ENCODE data around the gene RAP1GAP2. TPM values are rescaled to one million over a fixed set of nuclear protein-coding genes. Genes with fewer than 3 reads are reported as not detected.

RAP1GAP2 gene
- not detected for total RNA-seq

DNA sequence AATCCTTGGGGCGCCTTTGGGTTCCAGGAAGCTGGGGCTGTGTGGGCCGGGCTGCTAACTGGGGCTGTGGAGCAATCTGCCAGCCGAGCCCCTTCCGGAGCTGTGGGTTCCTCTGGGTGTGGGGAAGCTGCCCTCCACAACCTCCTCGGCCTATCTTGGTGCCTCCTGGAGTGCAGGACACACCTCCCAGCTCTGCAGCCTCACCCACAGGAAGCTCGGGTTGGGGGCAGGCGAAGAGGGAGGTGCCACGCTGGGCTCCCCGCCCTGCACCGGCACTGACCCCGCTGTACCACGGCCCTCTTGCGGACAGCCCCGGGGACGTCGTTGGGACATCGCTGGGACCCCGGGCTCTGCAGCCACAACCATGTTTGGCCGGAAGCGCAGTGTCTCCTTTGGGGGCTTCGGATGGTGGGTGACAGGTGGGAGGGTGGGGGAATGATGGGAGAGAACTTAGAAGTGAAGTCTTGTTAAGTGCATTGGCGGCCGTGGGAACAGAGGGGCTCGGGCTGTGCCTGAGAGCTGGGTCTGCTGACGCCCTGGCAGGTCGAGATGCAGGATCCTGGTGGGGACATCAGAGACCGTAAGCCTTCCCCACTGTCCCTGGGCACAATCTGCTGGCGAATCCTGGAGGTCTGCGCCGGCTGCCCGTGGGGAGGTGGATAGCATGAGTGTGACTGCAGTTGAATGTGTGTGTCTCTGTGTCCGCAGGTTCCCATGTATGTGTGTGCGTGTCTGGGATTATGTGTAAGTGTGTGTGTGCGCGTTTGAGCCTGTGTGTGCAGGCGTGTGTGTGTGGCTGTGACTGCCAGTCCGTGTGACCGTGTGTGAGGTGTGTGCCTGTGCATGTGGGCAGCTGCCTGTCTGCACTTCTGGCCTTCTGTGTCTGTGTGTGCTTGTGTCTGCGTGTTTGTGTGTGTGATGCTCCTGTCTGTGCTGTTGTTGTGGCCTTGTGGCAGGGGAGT, at the start of gene RAP1GAP2:
RAP1GAP2 (plus strand) TSS at position 275 of the 962 bp plus-strand sequence; CDS start at position 365, 90 bp downstream.
- H3K27ac Mint-ChIP-seq = no peak within 1 kb of the TSS
- H3K36me3 Mint-ChIP-seq = peaks cover 3% of the 10 kb centered on the region
- H3K4me3 Mint-ChIP-seq = peak within 1 kb of the TSS; percentile 1
- H3K9me3 Mint-ChIP-seq = no peaks in the 10 kb centered on the region
- peak; percentile 37 for DNase-seq
- peaks cover 74% of the 10 kb centered on the region for H3K27me3 Mint-ChIP-seq
- H3K4me1 Mint-ChIP-seq = peaks cover 57% of the 10 kb centered on the region

GRCh38 chr17:2749058-2749783, 47.0 kb upstream of the RAP1GAP2 start, which contains the start of gene CCDC92B:
Gene CCDC92B (minus strand): TSS chr17:2749652. CDS start chr17:2735145, 14,507 bp downstream.
- no peak for DNase-seq
- H3K4me3 Mint-ChIP-seq = no peak within 1 kb of the TSS
- peaks cover 1% of the 10 kb centered on the region for H3K36me3 Mint-ChIP-seq
- no peak within 1 kb of the TSS for H3K27ac Mint-ChIP-seq
- H3K27me3 Mint-ChIP-seq = peaks cover 76% of the 10 kb centered on the region
- H3K9me3 Mint-ChIP-seq = no peaks in the 10 kb centered on the region
- H3K4me1 Mint-ChIP-seq = no peaks in the 10 kb centered on the region

GRCh38 chr17:2749784-2750181, 46.5 kb upstream of the RAP1GAP2 start:
- Mint-ChIP-seq H3K36me3 (peaks cover 1% of the 10 kb centered on the region), H3K27me3 (peaks cover 77% of the 10 kb centered on the region), H3K4me1 (no peaks in the 10 kb centered on the region), H3K9me3 (no peaks in the 10 kb centered on the region), H3K27ac (no peak overlapping the region), H3K4me3 (no peak overlapping the region)
- peak; percentile 83 for DNase-seq

GRCh38 chr17:2750721-2751120, 45.5 kb upstream of the RAP1GAP2 start:
- H3K27me3 Mint-ChIP-seq = peaks cover 74% of the 10 kb centered on the region
- no peak overlapping the region for H3K4me3 Mint-ChIP-seq
- no peaks in the 10 kb centered on the region for H3K4me1 Mint-ChIP-seq
- no peak for DNase-seq
- H3K9me3 Mint-ChIP-seq = no peaks in the 10 kb centered on the region
- peaks cover 1% of the 10 kb centered on the region for H3K36me3 Mint-ChIP-seq
- H3K27ac Mint-ChIP-seq = no peak overlapping the region

DNA sequence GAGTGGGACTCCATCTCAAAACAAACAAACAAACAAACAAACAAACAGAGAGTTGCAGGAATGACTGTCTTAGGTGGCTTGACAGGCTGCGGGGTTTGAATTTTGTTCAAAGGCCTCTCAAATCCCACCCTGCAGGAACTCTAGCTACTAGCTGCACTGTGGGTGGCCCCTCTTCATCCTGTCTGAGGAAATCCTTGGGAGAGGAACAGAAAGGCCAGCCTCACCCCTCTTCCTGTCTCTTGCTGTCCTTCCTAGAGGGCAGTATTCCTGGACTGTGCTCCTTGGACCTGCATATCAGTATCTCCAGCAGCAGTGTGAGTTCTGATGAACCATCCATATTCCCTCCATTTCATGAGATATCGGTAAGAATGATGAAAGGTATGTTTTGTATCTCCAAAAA, 44.7 kb upstream of the RAP1GAP2 start:
- no peaks in the 10 kb centered on the region for H3K9me3 Mint-ChIP-seq
- DNase-seq = no peak
- H3K27me3 Mint-ChIP-seq = peaks cover 78% of the 10 kb centered on the region
- no peaks in the 10 kb centered on the region for H3K4me1 Mint-ChIP-seq
- H3K4me3 Mint-ChIP-seq = no peak overlapping the region
- no peaks in the 10 kb centered on the region for H3K36me3 Mint-ChIP-seq
- H3K27ac Mint-ChIP-seq = no peak overlapping the region

DNA sequence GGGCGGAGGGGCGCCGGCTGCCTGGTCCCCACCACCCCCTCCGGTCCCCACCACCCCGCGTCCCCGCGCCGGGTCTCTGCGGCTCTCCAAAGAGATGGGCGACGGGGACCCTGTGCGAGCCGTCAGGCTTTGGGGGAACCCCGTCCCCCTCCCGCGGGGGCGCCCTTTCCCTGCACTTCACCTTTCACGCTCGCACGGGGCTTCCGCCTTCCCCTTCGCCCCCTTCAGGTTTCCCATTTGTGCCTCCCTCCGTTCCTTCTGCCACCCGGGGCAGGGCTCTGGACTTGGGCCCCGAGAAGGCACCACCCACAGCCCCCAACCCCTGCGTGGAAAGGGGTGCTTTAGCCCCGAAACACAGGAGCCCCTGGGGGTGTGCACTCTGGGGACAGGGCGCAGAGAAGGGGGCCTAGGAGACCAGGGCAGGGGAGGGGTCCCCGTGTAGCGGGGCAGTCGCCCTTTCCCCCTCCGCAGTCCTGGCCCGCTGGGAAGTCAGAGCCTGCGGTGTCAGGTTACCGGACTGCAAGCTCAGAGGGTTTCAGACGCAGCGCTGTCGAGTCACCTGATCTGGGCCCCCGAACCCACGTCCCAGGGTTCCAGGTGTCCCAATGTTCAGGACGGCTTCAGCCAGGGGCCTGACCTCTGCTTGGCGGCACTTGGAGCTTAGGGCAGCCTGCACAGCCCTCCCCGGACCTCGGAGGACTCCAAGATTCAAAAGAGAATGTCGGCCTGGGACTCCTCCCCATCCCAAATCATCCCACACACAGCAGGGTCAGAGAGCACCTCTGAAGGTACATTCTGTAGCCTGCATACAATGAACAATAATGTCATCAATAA, 40.1 kb upstream of the RAP1GAP2 start:
- DNase-seq = no peak
- H3K27me3 Mint-ChIP-seq = peaks cover 85% of the 10 kb centered on the region
- H3K36me3 Mint-ChIP-seq = no peaks in the 10 kb centered on the region
- no peaks in the 10 kb centered on the region for H3K4me1 Mint-ChIP-seq
- peak overlapping the region; percentile 42 for H3K4me3 Mint-ChIP-seq
- H3K9me3 Mint-ChIP-seq = no peaks in the 10 kb centered on the region
- H3K27ac Mint-ChIP-seq = no peak overlapping the region

DNA sequence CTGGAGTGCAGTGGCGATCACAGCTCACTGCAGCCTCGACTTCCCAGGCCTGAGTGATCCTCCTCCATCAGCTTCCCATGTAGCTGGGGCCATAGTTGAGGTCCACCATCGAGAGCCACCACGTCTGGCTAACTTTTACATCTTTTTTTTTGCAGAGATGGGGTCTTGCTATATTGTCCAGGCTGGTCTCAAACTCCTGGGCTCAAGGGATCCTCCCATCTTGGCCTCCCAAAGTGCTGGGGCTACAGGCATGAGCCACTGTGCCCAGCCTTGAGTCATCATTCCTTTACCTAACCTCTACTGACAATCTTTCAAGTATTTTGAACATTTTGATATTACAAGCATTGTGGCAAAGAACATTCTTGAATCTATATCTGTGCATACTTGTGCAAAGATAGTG, 37.4 kb upstream of the RAP1GAP2 start:
- Mint-ChIP-seq H3K9me3 (no peaks in the 10 kb centered on the region), H3K27me3 (peaks cover 80% of the 10 kb centered on the region), H3K27ac (no peak overlapping the region), H3K36me3 (no peaks in the 10 kb centered on the region), H3K4me1 (no peaks in the 10 kb centered on the region), H3K4me3 (no peak overlapping the region)
- no peak for DNase-seq

GRCh38 chr17:2770129-2770528, 26.1 kb upstream of the RAP1GAP2 start:
- Mint-ChIP-seq H3K9me3 (no peaks in the 10 kb centered on the region), H3K4me1 (no peaks in the 10 kb centered on the region), H3K36me3 (no peaks in the 10 kb centered on the region), H3K4me3 (no peak overlapping the region), H3K27ac (no peak overlapping the region), H3K27me3 (peaks cover 42% of the 10 kb centered on the region)
- DNase-seq = no peak

DNA sequence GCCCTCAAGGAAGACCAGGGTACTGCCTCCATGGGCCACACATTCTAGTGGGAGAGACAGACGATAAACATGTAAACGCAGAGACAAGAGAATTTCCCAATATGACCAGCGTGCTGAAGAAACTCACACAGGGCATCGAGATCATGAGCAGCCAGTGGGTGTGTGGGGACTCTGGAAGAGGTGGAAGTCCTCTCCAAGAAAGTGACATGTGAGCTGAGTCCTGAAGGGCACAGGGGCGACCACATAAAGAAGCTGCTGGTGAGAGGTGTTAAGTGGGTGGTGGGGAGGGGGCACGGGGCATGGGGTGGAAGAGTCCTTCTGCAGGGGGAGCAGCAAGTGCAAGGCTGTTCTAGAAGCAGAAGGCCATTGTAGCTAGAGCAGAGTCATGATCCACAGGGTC, 21.0 kb upstream of the RAP1GAP2 start:
- Mint-ChIP-seq H3K27me3 (peaks cover 70% of the 10 kb centered on the region), H3K9me3 (no peaks in the 10 kb centered on the region), H3K4me3 (no peak overlapping the region), H3K36me3 (no peaks in the 10 kb centered on the region), H3K4me1 (peaks cover 4% of the 10 kb centered on the region), H3K27ac (no peak overlapping the region)
- DNase-seq = no peak

DNA sequence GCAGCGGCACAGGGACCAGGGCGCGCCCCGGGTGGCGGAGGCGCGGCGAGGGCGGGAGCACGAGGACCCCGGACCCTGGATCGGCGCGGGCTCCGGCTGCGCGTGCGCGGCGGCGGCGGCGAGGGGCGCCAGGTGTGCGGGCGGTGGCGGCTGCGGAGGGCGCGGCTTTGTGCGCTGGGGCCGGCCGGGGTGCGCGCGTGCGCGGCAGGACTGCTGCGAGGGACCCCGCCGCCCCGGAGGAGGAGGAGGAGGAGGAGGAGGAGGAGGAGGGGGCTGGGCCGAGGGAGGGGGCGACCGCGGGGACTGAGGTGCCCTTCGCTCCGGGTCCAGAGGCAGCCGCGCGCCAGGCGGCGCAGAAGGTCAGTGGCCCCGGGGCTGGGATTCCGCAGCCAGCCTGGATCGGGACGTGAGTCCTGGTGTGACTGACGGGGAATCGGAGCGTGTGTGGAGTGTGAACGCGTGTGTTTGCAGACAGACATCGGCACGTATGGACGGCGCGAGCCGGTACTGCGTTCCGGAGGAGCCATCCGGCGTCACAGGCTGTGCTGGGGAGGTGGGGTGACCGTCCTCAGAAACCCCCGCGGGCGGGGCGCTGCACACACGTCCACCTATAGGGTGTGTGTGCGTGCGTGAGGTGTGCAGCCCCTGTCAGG, 19.5 kb upstream of the RAP1GAP2 start:
- H3K4me3 Mint-ChIP-seq = peak overlapping the region; percentile 25
- H3K27ac Mint-ChIP-seq = no peak overlapping the region
- no peaks in the 10 kb centered on the region for H3K36me3 Mint-ChIP-seq
- H3K27me3 Mint-ChIP-seq = peaks cover 67% of the 10 kb centered on the region
- peak; percentile 24 for DNase-seq
- H3K9me3 Mint-ChIP-seq = no peaks in the 10 kb centered on the region
- peaks cover 4% of the 10 kb centered on the region for H3K4me1 Mint-ChIP-seq

DNA sequence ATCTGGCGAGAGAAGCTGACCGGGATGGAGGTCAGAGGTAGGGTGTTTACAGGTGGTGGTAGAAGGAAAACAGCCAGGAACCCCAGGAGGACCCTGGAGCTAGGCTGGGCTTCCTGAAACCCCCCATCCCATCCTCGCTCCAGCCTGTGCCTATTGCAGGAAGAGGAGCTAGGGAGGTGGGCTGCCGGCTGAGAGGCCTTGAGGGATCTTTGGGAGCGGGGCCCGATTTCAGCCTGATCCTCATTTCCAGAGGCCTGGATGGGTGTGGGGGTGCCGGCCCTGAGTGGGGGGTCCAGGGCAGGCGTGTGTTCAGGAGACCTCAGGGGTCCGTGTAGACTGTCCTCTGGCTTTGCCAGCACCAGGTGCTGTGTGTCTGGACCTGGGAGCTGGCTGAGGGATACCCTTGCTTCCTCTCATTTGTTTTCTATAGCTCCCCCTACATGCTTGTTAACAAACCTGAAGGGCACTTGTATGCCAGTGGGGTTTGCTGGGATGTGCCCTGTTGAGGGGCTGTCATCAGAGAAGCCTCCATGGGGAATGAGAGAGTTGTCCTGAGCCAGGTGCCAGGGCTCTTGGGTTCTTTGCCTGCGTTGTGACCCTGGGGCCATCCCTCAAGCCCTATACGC, 18.9 kb upstream of the RAP1GAP2 start:
- no peaks in the 10 kb centered on the region for H3K36me3 Mint-ChIP-seq
- H3K27ac Mint-ChIP-seq = no peak overlapping the region
- peak overlapping the region; percentile 25 for H3K4me3 Mint-ChIP-seq
- H3K9me3 Mint-ChIP-seq = no peaks in the 10 kb centered on the region
- peaks cover 4% of the 10 kb centered on the region for H3K4me1 Mint-ChIP-seq
- no peak for DNase-seq
- H3K27me3 Mint-ChIP-seq = peaks cover 67% of the 10 kb centered on the region

GRCh38 chr17:2778489-2778888, 17.7 kb upstream of the RAP1GAP2 start:
- Mint-ChIP-seq H3K4me1 (peaks cover 4% of the 10 kb centered on the region), H3K36me3 (no peaks in the 10 kb centered on the region), H3K9me3 (no peaks in the 10 kb centered on the region), H3K27ac (no peak overlapping the region), H3K27me3 (peaks cover 57% of the 10 kb centered on the region), H3K4me3 (no peak overlapping the region)
- no peak for DNase-seq

DNA sequence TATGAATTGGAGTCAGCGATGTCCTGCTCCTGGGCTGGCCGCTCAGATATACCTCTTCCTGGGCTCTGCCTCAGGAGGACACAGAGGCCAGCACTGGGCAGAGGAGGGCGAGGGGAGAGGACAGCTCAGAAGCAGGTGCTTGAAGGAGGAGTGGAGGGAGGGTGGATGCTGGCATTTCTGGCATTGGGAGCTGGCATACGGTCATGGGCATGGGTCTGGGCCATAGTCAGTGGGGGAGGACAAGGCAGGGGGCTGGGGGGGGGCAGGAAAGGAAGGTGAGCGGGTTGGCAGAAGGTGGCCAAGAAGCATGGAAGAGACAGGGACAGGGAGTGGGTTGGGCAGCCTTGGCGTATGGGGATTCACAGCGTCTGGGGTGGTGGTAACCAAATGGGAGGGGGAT, 16.7 kb upstream of the RAP1GAP2 start:
- no peaks in the 10 kb centered on the region for H3K36me3 Mint-ChIP-seq
- H3K4me3 Mint-ChIP-seq = no peak overlapping the region
- H3K9me3 Mint-ChIP-seq = no peaks in the 10 kb centered on the region
- no peak for DNase-seq
- no peak overlapping the region for H3K27ac Mint-ChIP-seq
- H3K27me3 Mint-ChIP-seq = peaks cover 49% of the 10 kb centered on the region
- H3K4me1 Mint-ChIP-seq = peaks cover 4% of the 10 kb centered on the region

- Mint-ChIP-seq H3K27me3 (peaks cover 42% of the 10 kb centered on the region), H3K9me3 (no peaks in the 10 kb centered on the region), H3K4me3 (no peak overlapping the region), H3K36me3 (no peaks in the 10 kb centered on the region), H3K27ac (no peak overlapping the region), H3K4me1 (peaks cover 4% of the 10 kb centered on the region)
- DNase-seq = no peak
Measured at GRCh38 chr17:2780256-2780655, 16.0 kb upstream of the RAP1GAP2 start.

All from activated naive CD8-positive, alpha-beta T cell treated with anti-CD3 and anti-CD28 coated beads for 36 hours (primary cell).